Stimulated activated CD8-positive, alpha-beta memory T cell treated with anti-CD3 and anti-CD28 coated beads, Interleukin-4, amount 100 ng/mL, for 24 hours (primary cell): ENCODE measurements around the gene GRID2.

Experiments used
- DNase-seq: peaks from one replicate; pipeline ENCODE4 v3.0.0-alpha.2; 2020; ENCODE audit warnings: low read depth

GRID2 gene

GRCh38 chr4:93084599-93085305 lies 781.0 kb downstream of the GRID2 start:
- no peak for DNase-seq

DNA sequence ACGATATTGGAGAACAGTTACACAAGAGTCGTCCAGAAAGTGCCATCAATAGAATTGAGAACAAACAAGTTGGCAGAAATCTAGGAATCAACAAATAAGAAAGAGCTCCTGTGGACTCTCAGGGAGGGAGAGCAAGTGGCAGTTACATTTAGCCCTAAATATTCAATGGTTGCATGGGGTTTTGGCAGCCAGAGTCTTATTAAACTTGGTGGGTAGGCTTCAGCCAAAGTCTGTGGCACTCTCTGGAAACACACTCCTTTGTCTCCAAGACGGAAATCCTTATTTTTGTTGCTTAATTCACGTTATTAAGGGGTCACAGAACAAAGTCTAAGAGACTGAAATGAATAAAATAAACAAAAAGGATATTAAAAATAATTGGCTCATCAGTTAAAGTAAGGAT lies 782.6 kb downstream of the GRID2 start:
- no peak for DNase-seq

DNA sequence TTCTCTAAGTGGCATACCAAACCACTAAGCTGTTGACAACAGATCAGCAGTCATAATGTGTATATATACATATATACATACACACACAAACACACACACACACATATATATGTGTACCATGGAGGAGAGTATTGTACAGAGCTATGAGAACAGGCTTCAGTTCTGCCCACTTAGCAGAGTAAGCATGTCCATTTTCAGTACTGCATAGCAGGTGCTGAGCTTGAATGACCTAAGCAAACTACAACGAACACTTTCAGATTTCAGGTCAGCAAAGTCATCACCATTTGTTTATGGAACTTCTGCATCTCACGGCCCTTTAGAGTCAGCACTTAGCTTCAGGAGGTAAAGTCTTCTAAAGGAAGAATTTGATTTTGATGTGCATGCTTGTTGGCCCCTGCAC lies 789.0 kb downstream of the GRID2 start:
- DNase-seq, result no peak

GRCh38 chr4:93103042-93103441 lies 799.3 kb downstream of the GRID2 start:
- DNase-seq, result no peak

DNA sequence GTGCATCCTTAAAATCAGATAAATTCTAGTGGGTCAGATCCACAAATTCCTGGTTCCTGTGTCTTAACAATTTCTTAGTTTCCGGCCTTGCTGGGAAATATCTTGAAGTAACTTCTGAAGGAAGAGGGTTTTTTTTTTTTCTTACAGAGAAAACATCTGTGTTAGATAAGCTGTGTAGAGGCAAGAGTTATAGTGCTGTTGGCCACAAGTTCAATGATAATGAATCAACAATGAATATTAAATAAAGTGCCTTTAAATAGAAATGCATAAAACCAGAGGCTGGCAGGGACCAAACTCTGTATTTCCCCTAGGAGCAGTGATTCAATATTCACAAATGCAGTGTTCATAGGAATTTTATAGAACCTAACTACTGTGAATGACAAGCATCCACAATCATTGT lies 812.9 kb downstream of the GRID2 start:
- no peak for DNase-seq

GRCh38 chr4:93127489-93127888 lies 823.7 kb downstream of the GRID2 start:
- no peak for DNase-seq

- DNase-seq, result no peak
Measured at GRCh38 chr4:93132631-93133030, 828.9 kb downstream of the GRID2 start.

DNA sequence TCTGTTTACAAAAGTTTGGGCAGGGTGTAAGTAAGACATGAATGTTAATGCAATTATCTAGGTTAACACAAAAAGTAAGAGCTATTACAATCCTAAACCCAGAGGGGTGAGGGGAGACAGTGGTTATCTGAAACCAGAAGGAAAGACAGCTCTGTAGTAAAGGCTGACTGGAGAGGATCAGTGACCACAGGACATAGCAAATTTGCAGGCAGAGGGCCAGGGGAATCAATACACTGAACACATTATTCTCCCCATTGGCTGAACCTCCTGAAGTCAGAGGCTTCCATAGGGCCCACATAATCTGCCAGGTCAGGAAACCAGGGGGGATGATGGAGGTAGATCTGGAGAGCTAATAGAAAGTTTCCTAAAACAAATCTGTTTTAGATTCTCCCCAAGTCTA lies 835.4 kb downstream of the GRID2 start:
- no peak for DNase-seq

DNA sequence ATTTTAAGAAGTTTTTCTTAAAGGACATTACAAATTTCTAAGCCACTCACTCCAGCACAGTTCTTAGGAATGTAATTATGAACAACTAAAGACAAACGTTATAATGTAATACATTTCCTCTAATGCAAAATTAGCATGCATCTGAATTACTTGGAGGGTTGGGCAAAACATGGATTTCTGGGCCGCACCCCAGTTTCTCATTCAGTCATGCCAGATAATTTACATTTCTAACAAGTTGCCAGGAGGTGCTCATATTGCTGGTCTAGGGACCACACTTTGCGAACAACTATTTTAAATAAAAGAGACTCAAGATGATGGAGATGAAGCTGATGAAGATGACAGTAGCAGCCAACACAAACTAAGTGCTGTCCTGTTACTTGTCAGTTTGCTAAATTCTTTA lies 840.1 kb downstream of the GRID2 start:
- DNase-seq, result no peak

GRCh38 chr4:93144644-93145043 lies 840.9 kb downstream of the GRID2 start:
- no peak for DNase-seq

DNA sequence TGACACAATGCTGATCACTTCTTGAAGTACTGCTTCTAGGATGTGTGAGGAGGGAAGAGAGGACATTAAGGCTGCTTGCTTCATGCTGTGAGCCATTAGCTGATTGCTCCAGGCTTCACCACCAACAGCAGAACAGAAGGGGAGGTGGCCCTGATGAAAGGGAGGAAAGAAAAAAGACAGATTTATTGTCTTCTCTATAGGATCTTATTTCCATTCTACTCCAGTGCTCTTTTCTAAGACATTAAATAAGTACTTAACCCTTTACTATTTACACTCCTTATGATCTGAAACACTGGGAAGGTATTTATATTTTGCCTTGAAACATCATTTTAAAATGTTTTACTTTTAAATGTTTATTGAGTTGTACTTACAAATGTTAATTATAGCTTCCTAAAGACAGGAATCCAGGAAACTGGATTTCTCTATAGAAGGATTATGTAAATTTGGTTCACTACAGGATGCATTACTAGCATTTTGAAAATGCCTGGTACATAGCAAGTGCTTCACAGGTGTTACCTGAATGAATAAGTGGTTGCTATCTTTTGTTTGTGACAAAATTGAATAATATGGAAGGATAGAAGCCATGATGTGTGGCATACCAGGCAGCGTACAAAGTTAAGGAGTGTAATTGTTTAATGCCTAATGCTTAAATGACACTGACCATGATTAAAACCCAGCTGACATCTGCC lies 843.9 kb downstream of the GRID2 start:
- no peak for DNase-seq

- no peak for DNase-seq
Measured at GRCh38 chr4:93152491-93152890, 848.7 kb downstream of the GRID2 start.

DNA sequence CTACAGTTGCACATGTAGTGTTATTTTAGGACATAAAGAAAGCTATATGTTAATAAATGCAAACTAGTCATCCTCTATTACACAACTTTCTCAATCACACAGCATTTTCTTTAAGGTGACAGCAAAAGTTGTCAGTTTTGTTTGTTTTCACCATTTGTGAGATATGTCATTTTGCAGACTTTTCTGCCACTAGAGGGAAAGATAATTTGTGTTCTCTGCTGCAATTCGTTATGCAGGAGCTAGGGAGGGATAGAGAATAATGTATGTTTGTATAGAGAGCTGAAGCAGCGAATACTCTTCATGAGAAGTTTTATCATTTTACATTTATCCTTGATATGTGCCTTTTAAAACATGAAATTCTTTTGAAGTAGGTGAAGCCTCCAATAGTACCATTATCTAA lies 854.2 kb downstream of the GRID2 start:
- no peak for DNase-seq

- DNase-seq, result no peak
Measured at GRCh38 chr4:93168053-93168452, 864.3 kb downstream of the GRID2 start.

DNA sequence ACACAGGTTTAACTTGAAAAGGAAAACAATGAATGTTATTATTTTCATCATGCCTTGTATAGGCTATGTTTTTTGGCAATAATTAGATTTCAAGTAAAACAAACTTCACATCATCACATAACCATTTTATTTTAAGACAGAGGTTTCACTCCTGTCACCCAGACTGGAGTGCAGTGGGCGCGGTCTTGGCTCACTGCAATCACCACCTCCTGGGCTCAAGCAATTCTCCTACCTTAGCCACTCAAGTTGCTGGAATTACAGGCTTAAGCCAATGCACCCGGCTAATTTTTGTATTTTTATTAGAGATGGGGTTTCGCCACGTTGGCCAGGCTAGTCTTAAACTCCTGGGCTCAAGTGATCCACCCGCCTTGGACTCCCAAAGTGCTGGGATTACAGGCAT lies 866.2 kb downstream of the GRID2 start:
- DNase-seq, result no peak

- no peak for DNase-seq
Measured at GRCh38 chr4:93174598-93174997, 870.8 kb downstream of the GRID2 start.

DNA sequence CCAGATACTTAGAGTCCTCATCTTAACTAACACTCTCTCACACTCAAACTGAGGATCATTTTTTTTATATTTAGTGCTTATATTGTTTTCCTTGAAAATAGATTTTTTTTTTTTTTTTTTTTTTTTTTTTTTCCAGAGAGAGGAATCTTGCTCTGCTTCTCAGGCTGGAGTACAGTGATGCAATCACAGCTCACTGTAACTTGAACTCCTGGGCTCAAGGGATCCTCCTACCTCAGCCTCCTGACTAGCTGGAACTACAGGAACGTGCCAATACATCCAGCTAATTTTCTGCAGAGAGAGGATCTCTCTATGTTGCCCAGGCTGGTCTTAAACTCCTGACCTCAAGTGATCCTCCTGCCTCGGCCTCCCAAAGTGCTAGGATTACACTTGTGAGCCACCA lies 874.5 kb downstream of the GRID2 start:
- no peak for DNase-seq

DNA sequence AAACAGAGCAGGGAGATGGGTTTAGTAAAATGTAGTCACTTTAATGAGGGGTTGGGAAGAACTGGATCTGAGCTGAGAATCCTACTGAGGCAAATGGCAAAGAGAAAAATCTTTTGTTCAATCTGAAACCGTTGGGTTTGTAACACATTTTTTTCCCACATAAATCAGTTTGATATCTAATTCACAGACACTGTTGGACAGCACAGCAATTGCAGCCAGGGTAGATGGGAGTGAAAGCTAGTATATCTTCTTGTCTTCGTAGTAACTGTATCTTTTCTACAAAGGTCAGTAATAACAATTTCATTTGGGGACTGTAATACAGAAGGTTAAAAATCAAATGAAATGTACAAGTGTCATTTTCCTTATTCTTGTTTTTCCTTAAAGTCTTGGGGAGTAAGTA lies 875.3 kb downstream of the GRID2 start:
- no peak for DNase-seq

- no peak for DNase-seq
Measured at GRCh38 chr4:93182722-93183121, 879.0 kb downstream of the GRID2 start.

DNA sequence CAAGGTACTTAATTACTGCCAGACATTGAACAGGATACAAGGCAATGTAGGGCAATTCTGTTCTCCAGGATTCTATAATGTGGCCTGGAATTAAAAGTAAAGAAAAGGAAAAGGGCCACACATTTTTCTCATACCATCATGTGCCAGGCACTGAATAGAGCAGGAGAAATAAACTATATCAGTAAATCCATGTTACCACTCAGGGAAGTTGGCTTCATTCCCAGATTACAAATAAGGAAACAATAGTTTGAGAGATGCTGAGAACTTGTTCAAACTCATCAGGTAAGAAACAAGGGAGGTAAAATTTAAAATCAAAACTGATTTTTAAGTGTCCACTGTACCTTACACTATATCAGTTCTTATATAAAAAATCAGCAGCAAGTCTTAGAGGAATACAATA lies 879.8 kb downstream of the GRID2 start:
- no peak for DNase-seq

GRCh38 chr4:93184053-93184452 lies 880.3 kb downstream of the GRID2 start:
- no peak for DNase-seq

GRCh38 chr4:93186846-93187245 lies 883.1 kb downstream of the GRID2 start:
- DNase-seq, result no peak

GRCh38 chr4:93187466-93187865 lies 883.7 kb downstream of the GRID2 start:
- no peak for DNase-seq

DNA sequence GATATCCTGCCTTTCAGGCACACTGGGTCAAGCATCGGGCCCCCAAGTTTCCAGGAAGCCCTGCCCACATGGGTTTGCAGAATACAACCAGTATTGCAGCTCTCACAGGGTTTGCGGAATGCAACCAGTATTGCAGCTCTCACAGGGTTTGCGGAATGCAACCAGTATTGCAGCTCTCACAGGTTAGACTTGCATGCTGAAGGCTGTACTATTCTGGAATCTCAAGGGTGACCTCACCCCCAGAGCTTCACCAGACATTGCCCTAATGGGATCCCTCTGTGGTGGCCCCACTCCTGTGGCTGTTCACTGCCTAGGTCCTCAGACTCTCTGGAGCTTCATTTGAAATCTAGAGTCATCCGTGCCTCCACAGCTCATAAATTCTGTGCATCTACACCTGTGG lies 884.1 kb downstream of the GRID2 start:
- no peak for DNase-seq
